NT2/D1 (cell line): Measurements from ENCODE around the gene ABO.
"Not testable (repeated sequence)": the region's sequence is repeated elsewhere in the genome, so short reads cannot be mapped to it uniquely, and the experiment has no call there.

Experiments
- YY1 ChIP-seq: IDR thresholded peaks from 2 replicates; pipeline ENCODE4 v1.6.1; 2011; ENCODE audit not compliant: insufficient read length, insufficient read depth
- ZNF274 ChIP-seq: IDR thresholded peaks from 2 replicates; pipeline ENCODE4 v1.6.1; 2011; ENCODE audit warnings: mild to moderate bottlenecking, low read depth, low read length

- TF ChIP-seq ZNF274, YY1: not testable (repeated sequence)
These were observed 66.1 kb downstream of the ABO start, which contains the start of gene OBP2B for GRCh38 chr9:133208880-133209300.
